Measurements from ENCODE around the gene PRG2. TPM values are rescaled to one million over a fixed set of nuclear protein-coding genes. Genes with fewer than 3 reads are reported as not detected.

Gene PRG2
- total RNA-seq, 2 experiments from 2014 or later = 0.98 to 1.6 TPM

DNA sequence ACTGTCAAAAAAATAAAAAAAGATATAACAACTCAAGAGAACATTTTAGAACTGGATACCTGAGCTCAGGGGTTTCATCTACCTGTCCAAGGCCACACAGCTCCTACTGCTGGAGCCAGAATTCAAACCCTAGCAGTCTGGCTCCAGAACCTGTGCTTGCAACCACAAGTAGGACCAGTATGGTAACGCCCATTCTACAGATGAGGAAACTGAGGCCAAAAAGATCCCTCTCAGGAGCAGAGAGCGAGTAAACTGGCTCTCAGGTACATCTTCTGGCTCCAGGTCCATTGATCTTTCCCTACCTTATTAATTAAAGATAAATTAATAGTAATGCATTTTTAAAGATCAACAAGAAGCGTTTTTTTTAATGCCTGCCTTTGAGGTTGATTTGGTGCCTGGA lies 33.1 kb downstream of the PRG2 start:
- CTCF ChIA-PET = interaction anchor here (0.7 to 1.4 kb wide), 4 partner anchors 12 to 136 kb away, joined by 3 to 5 read pairs (median 3); partner anchors contain the start of gene SSRP1
- Mint-ChIP-seq H3K36me3 (ENCODE audit: low read depth) (no peaks in the 10 kb centered on the region), H3K27ac (no peak overlapping the region), H3K4me1 (no peaks in the 10 kb centered on the region), H3K27me3 (peaks cover 8% of the 10 kb centered on the region), H3K4me3 (no peak overlapping the region), H3K9me3 (ENCODE audit: low read depth) (peaks cover 1% of the 10 kb centered on the region)
- no peak for ATAC-seq
- DNase-seq = no peak
- POLR2A ChIA-PET = no interaction called here
- intact Hi-C loops (cut with DNase I, micrococcal nuclease) = no loop called here

DNA sequence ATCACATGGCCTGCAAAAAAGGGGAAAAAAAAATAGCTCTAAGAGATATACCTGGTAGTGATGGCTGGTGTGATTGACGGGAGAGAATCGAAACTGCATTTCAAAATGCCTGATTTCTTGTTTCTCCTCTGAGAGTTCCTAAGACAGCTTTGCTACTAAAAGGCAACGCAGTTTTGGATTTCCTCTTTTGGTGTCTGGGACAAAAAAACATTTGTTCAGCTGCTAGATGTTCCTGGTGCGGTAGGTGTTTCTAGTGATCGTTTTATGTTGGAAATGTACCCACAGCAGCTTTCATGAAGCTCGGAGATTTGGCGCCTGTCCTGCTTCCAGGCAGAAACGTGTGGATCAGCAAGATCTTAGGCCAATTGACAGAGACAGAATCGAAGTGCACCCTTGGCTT lies 34.2 kb downstream of the PRG2 start:
- Mint-ChIP-seq H3K4me3 (no peak overlapping the region), H3K36me3 (ENCODE audit: low read depth) (no peaks in the 10 kb centered on the region), H3K27me3 (peaks cover 5% of the 10 kb centered on the region), H3K27ac (no peak overlapping the region), H3K4me1 (no peaks in the 10 kb centered on the region), H3K9me3 (ENCODE audit: low read depth) (peaks cover 3% of the 10 kb centered on the region)
- ATAC-seq = no peak
- intact Hi-C loops (cut with DNase I, micrococcal nuclease) = no loop called here
- no peak for DNase-seq
- ChIA-PET CTCF (interaction anchor here (0.5 to 1.3 kb wide), 6 partner anchors 11 to 170 kb away, joined by 3 read pairs; no protein-coding TSS in a partner anchor), POLR2A (no interaction called here)

DNA sequence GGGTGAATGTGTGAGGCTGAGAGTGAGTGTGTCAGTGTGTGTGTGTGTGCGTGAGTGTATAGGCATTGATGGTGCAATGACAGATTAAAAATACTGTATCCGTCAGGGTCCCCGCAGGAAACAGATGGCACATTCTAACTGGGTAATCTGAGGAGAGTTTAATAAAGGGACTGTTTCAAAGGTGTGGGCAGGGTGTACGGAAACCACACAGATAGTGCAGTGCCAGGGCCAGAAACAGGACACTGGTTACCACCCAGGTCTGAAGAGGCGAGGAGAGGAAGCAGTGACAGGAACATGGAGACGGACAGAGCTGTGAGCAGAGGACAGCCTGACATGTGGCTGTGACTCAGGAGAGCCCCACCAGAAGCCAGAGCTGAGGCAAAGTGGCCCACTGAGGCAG lies 35.8 kb downstream of the PRG2 start:
- ChIA-PET CTCF (no interaction called here), POLR2A (no interaction called here)
- no peak overlapping the region for H3K4me3 Mint-ChIP-seq
- DNase-seq = no peak
- H3K27ac Mint-ChIP-seq = no peak overlapping the region
- no peak for ATAC-seq
- peaks cover 5% of the 10 kb centered on the region for H3K27me3 Mint-ChIP-seq
- H3K9me3 Mint-ChIP-seq (ENCODE audit: low read depth) = peaks cover 3% of the 10 kb centered on the region
- H3K36me3 Mint-ChIP-seq (ENCODE audit: low read depth) = no peaks in the 10 kb centered on the region
- intact Hi-C loops (cut with DNase I, micrococcal nuclease) = no loop called here
- peaks cover 3% of the 10 kb centered on the region for H3K4me1 Mint-ChIP-seq

DNA sequence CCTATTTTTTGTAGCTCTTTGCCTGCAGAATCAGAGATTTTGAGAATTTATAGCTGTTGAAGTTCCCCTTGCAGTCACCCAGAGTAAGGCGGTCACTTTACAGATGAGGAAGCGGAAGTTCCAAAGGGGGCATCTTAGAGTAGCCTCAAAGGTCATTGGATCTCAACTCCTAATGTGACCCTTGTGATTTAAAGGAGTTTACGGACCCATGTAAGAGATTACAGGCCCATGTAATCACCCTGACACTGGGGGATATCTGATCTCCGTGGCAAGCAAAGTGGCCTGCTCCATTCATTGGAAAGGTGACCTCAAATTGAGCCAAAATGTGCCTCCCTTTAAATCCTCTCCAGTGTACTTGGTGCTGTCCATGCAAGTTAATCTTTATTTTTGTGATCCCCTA lies 36.6 kb downstream of the PRG2 start:
- intact Hi-C loops (cut with DNase I, micrococcal nuclease) = no loop called here
- CTCF ChIA-PET = interaction anchor here (0.7 to 2.5 kb wide), 4 partner anchors 9 to 68 kb away, joined by 3 to 11 read pairs (median 4); partner anchors contain the start of gene PRG3
- Mint-ChIP-seq H3K36me3 (ENCODE audit: low read depth) (no peaks in the 10 kb centered on the region), H3K27me3 (peaks cover 5% of the 10 kb centered on the region), H3K9me3 (ENCODE audit: low read depth) (peaks cover 3% of the 10 kb centered on the region), H3K4me1 (peaks cover 4% of the 10 kb centered on the region), H3K27ac (no peak overlapping the region), H3K4me3 (no peak overlapping the region)
- DNase-seq = no peak
- POLR2A ChIA-PET = no interaction called here
- ATAC-seq = no peak

DNA sequence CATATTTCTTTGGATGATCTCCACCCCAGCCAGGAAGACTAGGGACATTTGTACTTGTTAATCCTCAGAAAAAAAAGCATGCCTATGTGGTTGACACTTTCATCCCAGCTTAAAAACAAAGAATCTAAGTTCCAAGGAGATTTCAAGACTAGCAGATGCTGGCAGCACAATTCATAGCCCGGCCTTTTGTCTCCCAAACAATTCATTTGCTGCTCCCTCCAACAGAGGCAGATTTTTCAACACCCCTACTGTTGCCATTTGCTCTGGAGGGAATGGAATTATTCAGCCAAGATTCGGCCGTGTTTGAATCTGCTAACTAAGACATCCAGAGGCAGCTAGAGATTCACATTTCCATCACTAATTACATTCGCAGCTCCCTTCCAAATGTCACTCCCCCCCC lies 37.0 kb downstream of the PRG2 start:
- H3K27ac Mint-ChIP-seq = no peak overlapping the region
- ChIA-PET POLR2A (no interaction called here), CTCF (interaction anchor here (0.7 to 2.5 kb wide), 6 partner anchors 10 to 214 kb away, joined by 3 to 11 read pairs (median 3); partner anchors contain the start of genes P2RX3, PRG3 and UBE2L6)
- DNase-seq (no peak), ATAC-seq (no peak)
- H3K27me3 Mint-ChIP-seq = peaks cover 5% of the 10 kb centered on the region
- H3K4me1 Mint-ChIP-seq = peaks cover 4% of the 10 kb centered on the region
- intact Hi-C loops (cut with DNase I, micrococcal nuclease) = no loop called here
- no peak overlapping the region for H3K4me3 Mint-ChIP-seq
- peaks cover 3% of the 10 kb centered on the region for H3K9me3 Mint-ChIP-seq (ENCODE audit: low read depth)
- no peaks in the 10 kb centered on the region for H3K36me3 Mint-ChIP-seq (ENCODE audit: low read depth)

DNA sequence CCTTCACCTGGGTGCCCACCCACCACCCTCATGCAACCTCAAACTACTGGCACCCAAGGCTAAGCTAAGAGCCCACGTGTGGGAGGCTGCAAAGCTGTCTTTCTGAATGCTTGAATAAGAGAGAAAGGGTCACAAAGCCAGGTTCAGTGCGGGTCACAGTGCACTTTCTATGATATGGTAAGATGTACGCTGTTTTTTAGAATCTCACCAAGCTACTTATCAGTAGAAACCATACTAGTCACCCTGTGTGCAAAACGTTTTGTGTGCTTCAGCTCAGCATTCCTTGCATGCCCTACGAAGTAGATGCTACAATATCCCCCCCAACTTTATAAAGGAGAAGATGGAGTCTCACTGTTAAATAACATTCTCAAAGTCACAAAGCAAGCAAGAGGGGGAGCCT lies 37.4 kb downstream of the PRG2 start:
- no peak overlapping the region for H3K4me3 Mint-ChIP-seq
- ATAC-seq = no peak

DNA sequence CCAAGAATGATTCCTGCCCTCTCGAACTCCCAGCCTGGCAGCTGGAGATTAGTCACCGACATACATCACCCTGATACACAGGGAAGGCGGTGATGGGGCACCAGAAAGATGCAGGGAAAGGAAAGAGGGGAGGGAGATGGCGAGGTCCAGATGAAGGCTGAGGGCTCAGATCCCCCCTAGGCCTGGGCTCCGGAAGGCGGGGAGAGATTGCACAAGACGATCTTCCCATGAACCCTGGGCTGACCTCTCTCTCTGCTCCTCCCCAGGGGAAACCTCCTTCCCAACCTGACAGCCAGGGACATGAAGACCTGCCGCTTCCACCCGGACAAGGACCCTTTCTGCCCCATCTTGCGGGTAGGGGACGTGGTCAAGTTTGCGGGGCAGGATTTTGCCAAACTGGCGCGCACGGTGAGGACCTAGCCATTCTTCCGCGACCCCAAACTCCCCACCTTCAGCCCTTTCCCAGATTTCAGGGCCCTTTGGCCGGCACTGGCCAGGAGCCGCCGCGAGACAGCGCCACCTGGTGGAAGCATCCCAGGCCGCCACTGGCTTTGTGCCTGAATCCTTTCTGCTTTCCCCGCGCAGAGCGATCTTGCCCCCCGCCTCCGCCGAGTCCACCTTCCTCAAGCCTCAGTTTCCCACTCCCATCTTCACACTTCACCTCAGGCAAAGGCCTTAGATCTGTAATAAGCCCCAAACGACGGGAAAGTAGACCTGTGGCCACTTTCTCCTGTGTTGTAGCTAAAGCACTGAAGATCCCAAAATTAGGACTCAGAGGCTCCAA lies 40.8 kb downstream of the PRG2 start:
- POLR2A ChIA-PET = no interaction called here
- ATAC-seq = peak; percentile 59

More for the DNA sequence above, 37.4 kb downstream of the PRG2 start:
- peaks cover 5% of the 10 kb centered on the region for H3K27me3 Mint-ChIP-seq
- no peak overlapping the region for H3K27ac Mint-ChIP-seq
- peaks cover 4% of the 10 kb centered on the region for H3K4me1 Mint-ChIP-seq
- H3K9me3 Mint-ChIP-seq (ENCODE audit: low read depth) = peaks cover 3% of the 10 kb centered on the region
- ChIA-PET CTCF (interaction anchor here (0.5 to 2.5 kb wide), 8 partner anchors 10 to 221 kb away, joined by 3 to 11 read pairs (median 3); partner anchors contain the start of genes P2RX3, PRG3 and UBE2L6), POLR2A (interaction anchor here (0.6 to 0.7 kb wide), 2 partner anchors 45 to 75 kb away, joined by 3 read pairs; no protein-coding TSS in a partner anchor)
- intact Hi-C loops (cut with DNase I, micrococcal nuclease) = no loop called here
- H3K36me3 Mint-ChIP-seq (ENCODE audit: low read depth) = no peaks in the 10 kb centered on the region
- DNase-seq = no peak

DNA sequence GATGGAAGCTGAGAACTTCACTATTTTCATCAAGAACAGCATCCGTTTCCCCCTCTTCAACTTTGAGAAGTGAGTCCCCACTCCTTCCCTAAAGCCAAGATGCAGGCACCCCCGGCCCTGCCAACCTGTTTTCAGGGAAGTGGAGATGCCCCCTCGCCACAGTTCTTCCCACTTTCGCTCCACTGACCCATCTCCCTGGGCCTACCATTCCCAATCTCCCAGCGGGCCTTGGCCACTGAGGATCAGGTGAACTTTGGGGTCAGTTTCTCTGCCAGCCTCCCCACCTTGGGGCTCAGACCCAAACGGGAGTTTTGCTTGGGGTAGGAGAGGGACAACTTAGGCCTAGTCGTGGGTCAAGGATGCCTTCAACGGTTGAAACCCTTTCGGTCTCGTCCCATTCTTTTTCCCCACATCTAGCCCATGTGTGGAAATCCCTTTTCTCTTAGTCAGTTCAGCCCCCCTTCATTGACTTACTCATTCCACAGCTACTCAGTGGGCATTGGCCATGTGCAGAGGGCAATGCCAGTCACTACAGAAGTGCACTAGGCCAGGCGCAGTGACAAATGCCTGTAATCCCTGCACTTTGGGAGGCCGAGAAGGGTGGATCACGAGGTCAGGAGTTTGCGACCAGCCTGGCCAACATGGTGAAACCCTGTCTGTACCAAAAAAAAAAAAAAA lies 41.7 kb downstream of the PRG2 start:
- ATAC-seq (no peak), DNase-seq (no peak)
- CTCF ChIA-PET = interaction anchor here (0.5 to 4.1 kb wide), 8 partner anchors 12 to 296 kb away, joined by 3 to 26 read pairs (median 4); no protein-coding TSS in a partner anchor
- Mint-ChIP-seq H3K36me3 (ENCODE audit: low read depth) (no peaks in the 10 kb centered on the region), H3K4me1 (peaks cover 5% of the 10 kb centered on the region), H3K27me3 (no peaks in the 10 kb centered on the region), H3K9me3 (ENCODE audit: low read depth) (peaks cover 3% of the 10 kb centered on the region), H3K27ac (no peak overlapping the region), H3K4me3 (no peak overlapping the region)
- intact Hi-C loops (cut with DNase I, micrococcal nuclease) = loop anchor here (2.0 to 10.0 kb wide), 5 partner anchors 48 to 1174 kb away; no protein-coding TSS in a partner anchor
- POLR2A ChIA-PET = no interaction called here

More for the DNA sequence above, 40.8 kb downstream of the PRG2 start:
- CTCF ChIA-PET = interaction anchor here (0.5 to 1.2 kb wide), 11 partner anchors 10 to 1609 kb away, joined by 3 to 7 read pairs (median 3); partner anchors contain the start of gene P2RX3
- intact Hi-C loops (cut with DNase I, micrococcal nuclease) = loop anchor here (2.0 to 10.0 kb wide), 5 partner anchors 47 to 1173 kb away; no protein-coding TSS in a partner anchor
- Mint-ChIP-seq H3K4me3 (no peak overlapping the region), H3K4me1 (peaks cover 5% of the 10 kb centered on the region), H3K36me3 (ENCODE audit: low read depth) (no peaks in the 10 kb centered on the region), H3K27ac (no peak overlapping the region), H3K27me3 (peaks cover 3% of the 10 kb centered on the region), H3K9me3 (ENCODE audit: low read depth) (peaks cover 3% of the 10 kb centered on the region)
- peak; percentile 82 for DNase-seq

DNA sequence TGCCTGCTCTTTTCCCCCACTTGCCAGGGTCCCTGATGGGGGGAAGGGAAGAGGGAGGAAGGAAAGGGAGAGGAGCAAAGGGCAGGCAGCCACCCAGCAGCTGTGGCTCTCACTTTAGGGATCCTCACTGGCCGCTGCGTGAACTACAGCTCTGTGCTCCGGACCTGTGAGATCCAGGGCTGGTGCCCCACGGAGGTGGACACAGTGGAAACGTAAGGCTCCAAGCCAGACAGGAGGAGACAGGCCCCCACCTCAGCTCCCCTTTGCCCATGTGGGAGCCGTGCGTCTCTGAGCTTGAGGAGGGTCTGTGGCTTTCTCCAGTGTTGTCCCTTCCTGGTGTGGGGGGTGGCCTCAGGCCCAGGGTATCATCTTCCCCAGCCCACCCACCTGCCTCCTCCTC lies 42.4 kb downstream of the PRG2 start:
- intact Hi-C loops (cut with DNase I, micrococcal nuclease) = loop anchor here (2.0 to 10.0 kb wide), 5 partner anchors 49 to 1174 kb away; no protein-coding TSS in a partner anchor
- Mint-ChIP-seq H3K27me3 (no peaks in the 10 kb centered on the region), H3K4me3 (no peak overlapping the region), H3K27ac (no peak overlapping the region), H3K4me1 (peaks cover 5% of the 10 kb centered on the region), H3K9me3 (ENCODE audit: low read depth) (peaks cover 3% of the 10 kb centered on the region), H3K36me3 (ENCODE audit: low read depth) (no peaks in the 10 kb centered on the region)
- CTCF ChIA-PET = interaction anchor here (0.5 to 4.1 kb wide), 9 partner anchors 10 to 222 kb away, joined by 3 to 26 read pairs (median 4); partner anchors contain the start of gene P2RX3
- no peak for DNase-seq
- ATAC-seq = no peak
- POLR2A ChIA-PET = no interaction called here

DNA sequence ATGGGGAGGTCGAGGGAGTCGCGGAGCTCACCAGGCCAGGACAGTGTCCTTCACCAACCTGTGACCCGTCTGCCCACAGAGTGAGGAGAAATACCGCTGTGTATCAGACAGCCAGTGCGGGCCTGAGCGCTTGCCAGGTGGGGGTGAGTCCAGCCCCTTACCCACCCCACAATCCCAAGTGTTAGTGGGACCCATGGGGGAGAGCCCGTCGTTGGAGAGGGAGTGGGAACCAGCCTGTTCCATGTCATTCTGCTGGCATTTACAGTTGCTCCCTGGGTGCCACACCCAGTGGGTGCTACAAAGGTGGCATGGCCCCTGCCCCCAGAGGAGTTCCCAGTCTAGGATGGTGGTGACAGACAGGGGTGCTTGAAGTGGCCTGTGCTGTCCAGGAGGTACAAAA lies 43.1 kb downstream of the PRG2 start:
- no peak overlapping the region for H3K27ac Mint-ChIP-seq
- no peak overlapping the region for H3K4me3 Mint-ChIP-seq
- intact Hi-C loops (cut with DNase I, micrococcal nuclease) = loop anchor here (5.0 to 10.0 kb wide), 4 partner anchors 63 to 1175 kb away; no protein-coding TSS in a partner anchor
- H3K9me3 Mint-ChIP-seq (ENCODE audit: low read depth) = peaks cover 3% of the 10 kb centered on the region
- no peaks in the 10 kb centered on the region for H3K36me3 Mint-ChIP-seq (ENCODE audit: low read depth)
- ChIA-PET CTCF (interaction anchor here (0.7 to 4.1 kb wide), 7 partner anchors 9 to 181 kb away, joined by 3 to 26 read pairs (median 6); partner anchors contain the start of gene P2RX3), POLR2A (interaction anchor here (0.7 kb wide), 1 partner anchor 727 kb away, joined by 3 read pairs; no protein-coding TSS in a partner anchor)
- ATAC-seq = no peak
- peaks cover 5% of the 10 kb centered on the region for H3K4me1 Mint-ChIP-seq
- no peak for DNase-seq
- no peaks in the 10 kb centered on the region for H3K27me3 Mint-ChIP-seq

Measured in activated CD4-positive, alpha-beta T cell treated with anti-CD3 and anti-CD28 coated beads for 36 hours (primary cell).